BLaER1 (cell line): Measurements from ENCODE around the gene CCNA2.

Experiments
- H3K27ac ChIP-seq: shearing (Covaris generic); formaldehyde crosslinking; 2 replicates; pipeline ENCODE4 v1.8.1; 2022
- H3K27me3 ChIP-seq: shearing (Covaris generic); formaldehyde crosslinking; 2 replicates; pipeline ENCODE4 v1.8.1; 2022
- H3K36me3 ChIP-seq: shearing (Covaris generic); formaldehyde crosslinking; 2 replicates; pipeline ENCODE4 v1.8.1; 2022
- H3K4me1 ChIP-seq: shearing (Covaris generic); formaldehyde crosslinking; 2 replicates; pipeline ENCODE4 v1.8.1; 2022
- H3K4me2 ChIP-seq: shearing (Covaris generic); formaldehyde crosslinking; 2 replicates; pipeline ENCODE4 v1.8.1; 2022
- H3K4me3 ChIP-seq: shearing (Covaris generic); formaldehyde crosslinking; 2 replicates; pipeline ENCODE4 v1.8.1; 2022
- H3K9ac ChIP-seq: shearing (Covaris generic); formaldehyde crosslinking; 2 replicates; pipeline ENCODE4 v1.8.1; 2022
- H3K9me3 ChIP-seq: shearing (Covaris generic); formaldehyde crosslinking; 2 replicates; pipeline ENCODE4 v1.8.1; 2022
- H4K20me1 ChIP-seq: shearing (Covaris generic); formaldehyde crosslinking; 2 replicates; pipeline ENCODE4 v1.8.1; 2022
- Cebpa-rat ChIP-seq: shearing (Covaris generic); IDR thresholded peaks from 2 replicates; pipeline ENCODE4 v1.8.1; 2022

CCNA2 gene

GRCh38 chr4:121823505-121824170, at the start of gene CCNA2:
Gene CCNA2, minus strand, starts transcription at chr4:121823883. Its CDS starts 255 bp downstream, at chr4:121823628.
- H3K9ac ChIP-seq, result peak within 1 kb of the TSS; percentile 86
- H3K27me3 ChIP-seq, result no peaks in the 10 kb centered on the region
- 0 out of 2 replicates have a peak, but pooled peaks have one; percentile 13 for TF ChIP-seq Cebpa-rat
- peaks cover 18% of the 10 kb centered on the region for H3K4me1 ChIP-seq
- H4K20me1 ChIP-seq, result peaks cover 20% of the 10 kb centered on the region
- H3K4me3 ChIP-seq, result peak within 1 kb of the TSS; percentile 89
- peaks cover 50% of the 10 kb centered on the region for H3K36me3 ChIP-seq
- H3K4me2 ChIP-seq, result peak within 1 kb of the TSS; percentile 86
- H3K9me3 ChIP-seq, result no peaks in the 10 kb centered on the region
- H3K27ac ChIP-seq, result peak within 1 kb of the TSS; percentile 88

GRCh38 chr4:121869841-121870822, 46.4 kb upstream of the CCNA2 start, which contains the start of gene BBS7:
Gene BBS7, minus strand, starts transcription at chr4:121870474. Its CDS starts 161 bp downstream, at chr4:121870313.
- Histone ChIP-seq H3K27me3 (no peaks in the 10 kb centered on the region), H3K4me1 (peaks cover 10% of the 10 kb centered on the region), H3K27ac (peak within 1 kb of the TSS; percentile 59; the same call in 1 of the 2 replicates), H3K4me2 (peak within 1 kb of the TSS; percentile 86), H3K36me3 (peaks cover 13% of the 10 kb centered on the region), H4K20me1 (no peaks in the 10 kb centered on the region), H3K4me3 (peak within 1 kb of the TSS; percentile 81), H3K9ac (peak within 1 kb of the TSS; percentile 81), H3K9me3 (no peaks in the 10 kb centered on the region)
- TF ChIP-seq Cebpa-rat, result no peak

GRCh38 chr4:121863799-121864198, 40.1 kb upstream of the CCNA2 start:
- H3K9ac ChIP-seq, result no peak overlapping the region
- no peak overlapping the region for H3K4me2 ChIP-seq
- no peak overlapping the region for H3K4me3 ChIP-seq
- no peak overlapping the region for H3K27ac ChIP-seq
- no peaks in the 10 kb centered on the region for H3K27me3 ChIP-seq
- TF ChIP-seq Cebpa-rat, result no peak
- peaks cover 20% of the 10 kb centered on the region for H3K36me3 ChIP-seq
- no peaks in the 10 kb centered on the region for H3K9me3 ChIP-seq
- no peaks in the 10 kb centered on the region for H4K20me1 ChIP-seq
- 0 out of 2 replicates have a peak, but pooled peaks cover under 1% of the 10 kb centered on the region for H3K4me1 ChIP-seq

GRCh38 chr4:121861426-121861825, 37.7 kb upstream of the CCNA2 start:
- H3K27ac ChIP-seq, result no peak overlapping the region
- H3K9ac ChIP-seq, result no peak overlapping the region
- no peak for TF ChIP-seq Cebpa-rat
- no peaks in the 10 kb centered on the region for H3K27me3 ChIP-seq
- H3K4me3 ChIP-seq, result no peak overlapping the region
- no peak overlapping the region for H3K4me2 ChIP-seq
- H3K36me3 ChIP-seq, result peaks cover 26% of the 10 kb centered on the region
- no peaks in the 10 kb centered on the region for H4K20me1 ChIP-seq
- H3K4me1 ChIP-seq, result no peaks in the 10 kb centered on the region
- H3K9me3 ChIP-seq, result no peaks in the 10 kb centered on the region

- Histone ChIP-seq H4K20me1 (no peaks in the 10 kb centered on the region), H3K4me1 (no peaks in the 10 kb centered on the region), H3K9ac (no peak overlapping the region), H3K27me3 (no peaks in the 10 kb centered on the region), H3K4me3 (no peak overlapping the region), H3K27ac (no peak overlapping the region), H3K36me3 (peaks cover 17% of the 10 kb centered on the region), H3K4me2 (no peak overlapping the region), H3K9me3 (no peaks in the 10 kb centered on the region)
- no peak for TF ChIP-seq Cebpa-rat
These were observed 36.4 kb upstream of the CCNA2 start for GRCh38 chr4:121860121-121860520.

- Histone ChIP-seq H3K36me3 (peaks cover 14% of the 10 kb centered on the region), H3K9ac (no peak overlapping the region), H3K9me3 (no peaks in the 10 kb centered on the region), H3K4me3 (no peak overlapping the region), H3K27ac (no peak overlapping the region), H3K27me3 (no peaks in the 10 kb centered on the region), H3K4me2 (no peak overlapping the region), H4K20me1 (no peaks in the 10 kb centered on the region), H3K4me1 (no peaks in the 10 kb centered on the region)
- no peak for TF ChIP-seq Cebpa-rat
These were observed 27.7 kb upstream of the CCNA2 start for GRCh38 chr4:121851354-121851753.

GRCh38 chr4:121846662-121847061, 23.0 kb upstream of the CCNA2 start:
- no peaks in the 10 kb centered on the region for H3K4me1 ChIP-seq
- TF ChIP-seq Cebpa-rat, result no peak
- H3K27me3 ChIP-seq, result no peaks in the 10 kb centered on the region
- no peaks in the 10 kb centered on the region for H4K20me1 ChIP-seq
- no peaks in the 10 kb centered on the region for H3K9me3 ChIP-seq
- H3K9ac ChIP-seq, result no peak overlapping the region
- H3K4me3 ChIP-seq, result no peak overlapping the region
- H3K4me2 ChIP-seq, result no peak overlapping the region
- peaks cover 32% of the 10 kb centered on the region for H3K36me3 ChIP-seq
- H3K27ac ChIP-seq, result no peak overlapping the region

- Histone ChIP-seq H3K9ac (no peak overlapping the region), H3K9me3 (no peaks in the 10 kb centered on the region), H3K27me3 (no peaks in the 10 kb centered on the region), H3K4me1 (no peaks in the 10 kb centered on the region), H3K4me2 (no peak overlapping the region), H3K36me3 (peaks cover 34% of the 10 kb centered on the region), H3K4me3 (no peak overlapping the region), H3K27ac (no peak overlapping the region), H4K20me1 (no peaks in the 10 kb centered on the region)
- TF ChIP-seq Cebpa-rat, result no peak
These were observed 19.2 kb upstream of the CCNA2 start for GRCh38 chr4:121842862-121843261.

- no peak for TF ChIP-seq Cebpa-rat
- H3K4me1 ChIP-seq, result no peaks in the 10 kb centered on the region
- no peak overlapping the region for H3K4me2 ChIP-seq
- no peak overlapping the region for H3K4me3 ChIP-seq
- H3K36me3 ChIP-seq, result peaks cover 24% of the 10 kb centered on the region
- no peaks in the 10 kb centered on the region for H3K9me3 ChIP-seq
- H4K20me1 ChIP-seq, result no peaks in the 10 kb centered on the region
- no peak overlapping the region for H3K9ac ChIP-seq
- H3K27ac ChIP-seq, result no peak overlapping the region
- no peaks in the 10 kb centered on the region for H3K27me3 ChIP-seq
These were observed 14.5 kb upstream of the CCNA2 start for GRCh38 chr4:121838136-121838535.

- Histone ChIP-seq H3K36me3 (peaks cover 36% of the 10 kb centered on the region), H3K27me3 (no peaks in the 10 kb centered on the region), H3K9ac (no peak overlapping the region), H3K4me3 (no peak overlapping the region), H3K27ac (no peak overlapping the region), H3K4me1 (no peaks in the 10 kb centered on the region), H3K4me2 (no peak overlapping the region), H3K9me3 (no peaks in the 10 kb centered on the region), H4K20me1 (no peaks in the 10 kb centered on the region)
- no peak for TF ChIP-seq Cebpa-rat
These were observed 5.8 kb upstream of the CCNA2 start for GRCh38 chr4:121829511-121829910.
